ENCODE data around the gene LINC01488. TPM values are rescaled to one million over a fixed set of nuclear protein-coding genes. Genes with fewer than 3 reads are reported as not detected.
A peak's percentile ranks its signal among the peaks of the same experiment; 100 is the strongest.

LINC01488 gene
- polyA plus RNA-seq, 4 donors, result 0.03 TPM; not detected in 3

DNA sequence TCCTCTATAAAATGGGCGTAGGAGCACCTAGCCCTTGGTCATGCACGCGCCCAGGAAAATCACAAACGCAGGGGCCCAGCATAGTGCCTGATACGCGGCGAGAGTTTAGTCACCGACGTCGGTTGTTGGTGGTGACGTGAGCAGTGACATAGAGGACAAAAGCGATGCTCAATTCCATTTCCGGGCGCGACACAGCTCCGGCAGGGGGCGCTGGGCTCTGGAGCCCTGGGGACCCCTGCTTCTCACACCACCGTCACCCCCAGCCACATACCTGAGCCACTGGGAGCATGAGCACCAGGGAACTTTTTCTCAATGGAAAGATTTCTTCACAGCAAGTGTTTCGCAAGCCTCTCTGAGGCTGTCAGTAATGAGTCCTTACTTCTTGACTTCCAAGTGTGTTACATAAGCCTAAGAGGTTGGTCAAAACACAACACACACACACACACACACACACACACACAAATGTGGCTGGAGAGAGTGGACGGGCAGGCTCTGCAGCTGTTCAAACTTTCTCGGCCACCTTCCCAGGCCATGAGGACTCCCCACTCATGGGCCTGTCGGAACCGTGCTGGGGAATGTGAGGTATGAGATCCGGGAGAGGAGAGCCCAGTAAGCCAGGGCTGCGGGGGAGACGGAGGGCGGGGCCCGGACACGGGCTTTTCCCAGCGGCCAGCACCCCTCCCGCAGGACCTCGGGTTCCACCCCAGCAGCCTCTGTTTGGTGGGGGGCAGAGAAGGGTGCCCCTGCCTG lies 36.9 kb upstream of the LINC01488 start:
- no peak for DNase-seq (ENCODE audit: low read depth in 4 of 4, low spot score in 3 of 4)

DNA sequence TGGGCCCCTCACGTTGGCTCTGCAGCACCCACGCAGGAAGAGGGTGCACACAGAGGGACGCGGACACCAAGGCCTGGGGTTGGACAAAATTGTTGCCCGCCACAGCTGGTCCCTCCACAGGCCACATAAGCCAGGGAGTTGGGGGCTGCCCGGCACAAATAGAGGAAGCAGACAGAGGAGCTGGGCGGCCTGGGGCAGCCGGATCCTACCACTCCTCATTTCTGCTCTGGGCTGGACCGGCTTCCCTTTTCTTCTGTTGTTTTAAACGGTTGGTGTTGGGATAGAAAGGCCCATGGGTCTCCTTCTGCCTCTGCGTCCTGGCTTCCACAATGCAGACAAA lies 36.4 kb upstream of the LINC01488 start:
- DNase-seq (ENCODE audit: low read depth in 4 of 4, low spot score in 3 of 4), result no peak

GRCh38 chr11:69446108-69446507 lies 35.4 kb upstream of the LINC01488 start:
- DNase-seq (ENCODE audit: low read depth in 4 of 4, low spot score in 3 of 4), result no peak

GRCh38 chr11:69447786-69448185 lies 33.7 kb upstream of the LINC01488 start:
- DNase-seq (ENCODE audit: low read depth in 4 of 4, low spot score in 3 of 4), result no peak

GRCh38 chr11:69448471-69449284 lies 32.8 kb upstream of the LINC01488 start:
- DNase-seq (ENCODE audit: low read depth in 4 of 4, low spot score in 3 of 4), result no peak

DNA sequence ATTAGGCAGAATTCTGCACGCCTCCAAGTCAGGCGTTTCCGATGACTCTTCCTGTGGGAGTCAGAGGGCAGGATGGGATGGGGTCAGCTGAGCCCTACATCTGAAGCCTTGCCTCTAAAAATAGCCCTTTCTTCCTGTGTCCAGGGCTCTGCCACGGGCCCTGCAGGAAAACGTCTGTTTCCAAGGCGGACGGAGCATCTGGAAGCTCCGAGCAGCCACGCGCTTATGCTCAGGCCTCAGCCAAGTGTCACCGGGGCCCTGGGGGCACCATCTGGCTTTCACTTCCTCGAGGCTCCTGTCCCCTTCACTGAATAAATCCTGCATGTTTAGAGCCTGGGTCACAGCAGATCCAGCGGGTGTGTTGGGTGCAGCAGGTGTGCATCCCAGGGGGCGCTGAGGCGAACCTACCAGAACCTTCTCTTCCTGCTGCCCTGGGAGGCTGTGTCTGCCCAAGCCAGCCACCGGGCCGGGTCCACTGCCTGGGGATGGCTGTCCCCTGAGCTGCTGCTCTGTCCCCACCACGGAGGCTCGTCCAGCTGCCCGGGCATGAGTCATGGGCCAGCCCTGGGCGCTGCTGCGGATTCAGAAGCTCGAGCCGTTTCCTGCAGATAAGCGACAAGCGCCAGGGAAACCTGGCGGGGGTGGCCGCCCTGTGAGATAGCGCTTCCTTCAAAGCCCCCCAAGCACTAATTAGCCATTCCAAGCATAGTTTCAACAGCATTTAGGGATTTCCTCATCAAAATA lies 32.0 kb upstream of the LINC01488 start:
- peak in 1 of 4 donors; percentile 43 for DNase-seq (ENCODE audit: low read depth in 4 of 4, low spot score in 3 of 4)

- no peak for DNase-seq (ENCODE audit: low read depth in 4 of 4, low spot score in 3 of 4)
Observed at GRCh38 chr11:69450064-69450856, 31.2 kb upstream of the LINC01488 start.

GRCh38 chr11:69450857-69451220 lies 30.6 kb upstream of the LINC01488 start:
- no peak for DNase-seq (ENCODE audit: low read depth in 4 of 4, low spot score in 3 of 4)

DNA sequence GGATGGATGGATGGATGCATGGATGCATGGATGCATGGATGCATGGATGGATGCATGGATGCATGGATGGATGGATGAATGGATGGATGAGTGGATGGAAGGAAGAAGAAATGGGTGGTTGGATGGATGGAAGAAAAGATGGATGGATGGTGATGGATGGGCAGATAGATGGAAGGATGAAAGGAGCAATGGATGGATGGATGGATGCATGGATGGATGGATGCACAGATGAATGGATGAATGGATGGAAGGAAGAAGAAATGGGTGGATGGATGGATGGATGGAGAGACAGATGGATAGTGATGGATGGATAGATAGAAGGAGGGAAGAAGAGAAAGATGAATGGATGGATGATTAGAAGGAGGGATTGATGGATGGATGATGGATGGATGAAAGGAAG lies 30.2 kb upstream of the LINC01488 start:
- no peak for DNase-seq (ENCODE audit: low read depth in 4 of 4, low spot score in 3 of 4)

DNA sequence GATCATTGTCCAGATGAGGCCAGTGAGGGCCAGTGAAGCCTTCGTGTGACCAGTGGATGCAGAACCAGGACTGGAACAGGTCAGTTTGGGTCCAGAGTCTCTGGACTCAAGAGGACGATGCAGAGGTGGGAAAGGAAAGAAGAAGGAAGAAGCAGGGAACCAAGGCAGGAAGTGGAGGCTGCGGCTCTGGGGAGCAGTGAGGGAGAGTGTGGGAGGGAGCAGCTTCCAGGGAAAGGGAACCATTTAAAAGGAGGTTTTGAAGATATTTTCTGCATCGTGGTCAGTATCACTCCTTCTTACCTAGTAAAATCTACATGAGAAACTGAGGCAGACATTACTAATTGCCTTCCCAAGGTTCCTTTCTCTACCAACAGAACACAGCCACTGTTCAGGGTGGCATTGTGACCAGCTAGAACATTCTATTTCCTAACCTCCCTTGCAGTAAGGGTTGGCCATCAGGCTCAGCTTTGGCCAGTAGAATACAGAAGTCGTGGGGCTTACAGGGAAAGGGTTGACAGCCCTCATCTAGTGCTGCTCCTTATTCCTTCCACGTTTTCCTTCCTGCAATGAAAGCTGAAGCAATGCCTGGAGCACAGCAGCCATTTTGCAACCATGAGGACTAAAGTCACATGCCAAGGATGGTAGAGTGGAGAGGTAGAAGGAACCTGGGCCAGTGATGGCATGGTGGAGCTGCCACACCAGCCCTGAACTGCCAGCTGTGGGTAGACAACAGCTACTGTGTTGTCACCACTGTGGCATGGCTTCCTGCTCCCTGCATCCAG lies 29.1 kb upstream of the LINC01488 start:
- no peak for DNase-seq (ENCODE audit: low read depth in 4 of 4, low spot score in 3 of 4)

- DNase-seq (ENCODE audit: low read depth in 4 of 4, low spot score in 3 of 4), result no peak
Observed at GRCh38 chr11:69453151-69453550, 28.3 kb upstream of the LINC01488 start.

DNA sequence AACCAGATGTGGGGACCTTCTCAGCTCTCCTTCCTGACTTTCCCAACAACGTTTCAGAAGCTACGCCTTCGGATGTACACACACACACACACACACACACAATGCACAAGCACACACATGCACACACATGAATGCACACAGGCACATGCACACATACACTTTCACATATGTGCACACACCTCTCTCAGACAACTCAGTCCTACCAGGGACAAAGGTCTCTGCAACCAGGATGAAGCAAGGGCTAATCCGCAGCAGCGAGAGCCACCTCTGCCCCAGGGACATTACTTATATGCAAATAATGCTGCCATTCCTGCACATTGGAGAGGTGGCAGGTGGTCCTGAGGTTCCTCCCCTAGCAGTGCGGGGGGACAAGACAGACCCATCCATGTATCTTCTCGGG lies 27.4 kb upstream of the LINC01488 start:
- DNase-seq (ENCODE audit: low read depth in 4 of 4, low spot score in 3 of 4), result no peak

- no peak for DNase-seq (ENCODE audit: low read depth in 4 of 4, low spot score in 3 of 4)
Observed at GRCh38 chr11:69455969-69456368, 25.5 kb upstream of the LINC01488 start.

DNA sequence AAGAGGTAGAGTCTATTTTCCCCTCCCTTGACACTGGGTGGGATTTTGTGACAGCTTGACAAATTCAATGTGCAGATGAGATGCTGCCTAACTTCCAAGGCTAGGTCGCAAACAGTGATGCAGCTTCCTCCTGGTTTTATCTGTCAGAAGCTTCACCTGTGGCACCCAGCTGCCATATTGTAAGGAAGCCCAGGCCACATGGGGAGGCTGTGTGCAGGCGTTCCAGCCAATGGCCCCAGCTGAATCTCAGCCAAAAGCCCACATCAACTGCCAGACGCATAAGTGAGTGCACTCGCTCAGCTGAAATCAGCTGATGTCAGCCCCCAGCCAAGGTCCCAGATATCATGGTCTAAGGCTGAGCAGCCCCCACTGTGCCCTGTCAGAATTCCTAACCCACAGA lies 24.8 kb upstream of the LINC01488 start:
- DNase-seq (ENCODE audit: low read depth in 4 of 4, low spot score in 3 of 4), result no peak

GRCh38 chr11:69459848-69460539 lies 21.5 kb upstream of the LINC01488 start:
- no peak for DNase-seq (ENCODE audit: low read depth in 4 of 4, low spot score in 3 of 4)

DNA sequence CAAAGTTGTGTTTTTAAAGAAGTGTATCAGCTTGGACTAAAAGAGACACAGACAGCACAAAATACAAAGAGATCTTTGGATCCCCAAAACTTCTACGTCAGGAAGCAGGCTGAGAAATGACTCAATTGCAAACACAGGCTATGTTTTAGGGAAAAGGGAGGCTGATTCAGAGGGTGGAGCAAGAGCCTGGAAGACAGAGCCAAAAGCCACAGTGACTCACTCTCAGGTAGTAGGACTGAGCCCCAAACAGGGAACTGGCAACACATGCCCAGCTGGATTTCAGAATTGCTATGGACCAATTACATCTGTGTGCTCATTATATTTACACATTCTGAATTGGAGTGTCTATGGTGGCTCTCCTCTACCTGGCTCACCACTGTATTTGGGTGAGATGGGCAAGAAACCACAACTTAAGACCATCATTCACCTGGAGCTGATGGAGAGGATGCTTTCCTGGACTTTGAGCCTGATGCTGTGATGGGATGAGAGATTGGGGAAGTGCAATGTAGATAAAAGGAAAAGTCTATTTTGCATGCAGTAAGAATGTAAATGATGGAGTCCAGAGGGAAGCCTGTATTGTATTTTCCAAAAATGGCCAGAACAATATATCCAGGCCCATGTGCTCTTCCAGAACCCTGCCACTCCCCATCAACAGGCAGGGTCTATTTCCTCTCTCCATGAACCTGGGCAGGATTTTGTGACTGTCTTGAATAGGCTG lies 20.8 kb upstream of the LINC01488 start:
- DNase-seq (ENCODE audit: low read depth in 4 of 4, low spot score in 3 of 4), result no peak

- no peak for DNase-seq (ENCODE audit: low read depth in 4 of 4, low spot score in 3 of 4)
Observed at GRCh38 chr11:69461272-69461962, 20.0 kb upstream of the LINC01488 start.
